SK-N-SH treated with all-trans-retinoic acid at 6 μM for 48 hours (cell line): ENCODE measurements around the gene ZKSCAN5.
A peak's percentile ranks its signal among the peaks of the same experiment; 100 is the strongest.
"Not testable (repeated sequence)": the region's sequence is repeated elsewhere in the genome, so short reads cannot be mapped to it uniquely, and the experiment has no call there.

Source experiments
- ATAC-seq: fragments of 200-7000 bp; cut with Tn5 transposase; 3 replicates; pipeline ENCODE4 v1.9.1; 2020; ENCODE audit warnings: mild to moderate bottlenecking, moderate library complexity
- ARNTL ChIP-seq: fragments of 450-650 bp; formaldehyde crosslinking; IDR thresholded peaks from 2 replicates; pipeline ENCODE4 v1.5.0; 2020; ENCODE audit warnings: low read depth, mild to moderate bottlenecking, moderate library complexity, borderline replicate concordance
- CREB5 ChIP-seq: fragments of 250-450 bp; sonication (Bioruptor Pico); IDR thresholded peaks from 2 replicates; pipeline ENCODE4 v1.5.1; 2020; ENCODE audit warnings: low read depth, mild to moderate bottlenecking, moderate library complexity
- CSDC2 ChIP-seq: fragments of 250-450 bp; sonication (Bioruptor Pico); IDR thresholded peaks from 2 replicates; pipeline ENCODE4 v1.5.0; 2020; ENCODE audit warnings: mild to moderate bottlenecking, moderate library complexity
- GLIS3 ChIP-seq: fragments of 250-450 bp; sonication (Bioruptor Pico); IDR thresholded peaks from 2 replicates; pipeline ENCODE4 v1.5.0; 2020; ENCODE audit warnings: mild to moderate bottlenecking, moderate library complexity
- ISL1 ChIP-seq: fragments of 250-450 bp; sonication (Bioruptor Pico); IDR thresholded peaks from 2 replicates; pipeline ENCODE4 v2.1.2; 2022; ENCODE audit warnings: mild to moderate bottlenecking, moderate library complexity
- PPARA ChIP-seq: fragments of 250-450 bp; sonication (Bioruptor Pico); IDR thresholded peaks from 2 replicates; pipeline ENCODE4 v1.5.0; 2020; ENCODE audit warnings: mild to moderate bottlenecking, borderline replicate concordance
- RARB ChIP-seq: fragments of 250-450 bp; sonication (Bioruptor Pico); IDR thresholded peaks from 2 replicates; pipeline ENCODE4 v1.8.0; 2021; ENCODE audit warnings: mild to moderate bottlenecking, moderate library complexity
- TCF4 ChIP-seq: fragments of 250-450 bp; sonication (Bioruptor Pico); IDR thresholded peaks from 2 replicates; pipeline ENCODE4 v1.8.0; 2021; ENCODE audit warnings: mild to moderate bottlenecking, moderate library complexity, borderline replicate concordance
- TOX ChIP-seq: fragments of 250-450 bp; sonication (Bioruptor Pico); IDR thresholded peaks from 2 replicates; pipeline ENCODE4 v1.8.0; 2021; ENCODE audit warnings: mild to moderate bottlenecking, moderate library complexity, borderline replicate concordance
- ZC3H10 ChIP-seq: fragments of 250-450 bp; sonication (Bioruptor Pico); IDR thresholded peaks from 2 replicates; pipeline ENCODE4 v1.5.1; 2021; ENCODE audit warnings: mild to moderate bottlenecking, moderate library complexity
- ZFP3 ChIP-seq: fragments of 250-450 bp; sonication (Bioruptor Pico); IDR thresholded peaks from 2 replicates; pipeline ENCODE4 v1.5.0; 2020; ENCODE audit warnings: mild to moderate bottlenecking, moderate library complexity
- ZNF70 ChIP-seq: fragments of 450-650 bp; formaldehyde crosslinking; IDR thresholded peaks from 2 replicates; pipeline ENCODE4 v1.5.0; 2020; ENCODE audit warnings: mild to moderate bottlenecking, moderate library complexity
- ZNF8 ChIP-seq: fragments of 450-650 bp; formaldehyde crosslinking; IDR thresholded peaks from 2 replicates; pipeline ENCODE4 v1.5.0; 2020; ENCODE audit warnings: mild to moderate bottlenecking, moderate library complexity
- TF ChIP-seq, protein P1 (sequence below): fragments of 250-450 bp; sonication (Bioruptor Pico); IDR thresholded peaks from 2 replicates; pipeline ENCODE4 v1.8.0; 2021; ENCODE audit warnings: low read depth, mild to moderate bottlenecking, moderate library complexity, borderline replicate concordance
- TF ChIP-seq, protein P2 (sequence below): fragments of 250-450 bp; sonication (Bioruptor Pico); IDR thresholded peaks from 2 replicates; pipeline ENCODE4 v1.5.1; 2021; ENCODE audit warnings: mild to moderate bottlenecking, moderate library complexity
- TF ChIP-seq, protein P3 (sequence below): fragments of 250-450 bp; sonication (Bioruptor Pico); IDR thresholded peaks from 2 replicates; pipeline ENCODE4 v1.5.0; 2020; ENCODE audit warnings: mild to moderate bottlenecking, moderate library complexity

The ZKSCAN5 gene

DNA sequence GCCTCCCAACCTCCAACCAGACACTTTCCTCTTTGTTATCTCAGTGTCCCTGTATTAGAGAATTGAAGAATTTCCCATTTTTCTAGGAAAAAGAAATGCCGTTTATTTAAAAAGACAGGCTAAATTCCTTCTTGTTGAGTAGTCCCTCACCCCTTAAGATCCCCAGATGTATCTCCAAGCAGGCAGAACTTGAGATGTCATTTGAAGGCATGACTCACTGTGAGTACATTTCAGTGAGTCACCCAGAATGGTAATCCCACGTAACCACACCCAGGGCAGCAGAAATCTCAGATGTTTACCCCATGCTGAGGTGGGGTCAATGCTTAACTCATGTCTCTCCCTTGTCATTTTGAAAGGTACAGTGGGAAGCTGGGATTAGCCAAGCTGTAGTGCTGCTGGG is 58.4 kb downstream of the ZKSCAN5 start (continued):
- no peak for TF ChIP-seq ZNF8
- TF ChIP-seq RARB (CRISPR knock-in tag), result peak; percentile 39; the same call in 1 of the 2 replicates
- TF ChIP-seq, all 23 proteins: peak for 6

DNA sequence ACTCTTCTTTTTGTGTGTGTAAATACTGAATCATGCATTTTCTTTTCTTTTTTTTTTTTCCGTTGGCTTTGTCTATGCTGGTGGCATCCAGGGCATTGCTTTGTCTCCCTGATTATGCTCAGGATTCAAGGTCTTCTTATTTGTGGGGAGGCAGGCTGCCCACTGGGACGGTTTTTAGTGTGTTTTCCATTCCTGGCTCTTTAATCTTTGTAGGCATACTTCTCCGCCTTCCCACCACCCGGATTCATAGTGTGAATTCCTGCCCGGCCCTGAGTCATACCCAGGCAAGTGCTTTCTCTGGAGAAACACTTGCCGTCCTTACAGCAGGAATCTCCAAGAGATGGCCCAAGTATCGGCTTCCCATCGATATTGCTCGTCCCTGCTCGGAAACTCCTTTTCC is 59.2 kb downstream of the ZKSCAN5 start:
- TF ChIP-seq ZC3H10 (CRISPR knock-in tag), result no peak
- no peak for TF ChIP-seq ARNTL (CRISPR knock-in tag)
- no peak for TF ChIP-seq TOX (CRISPR knock-in tag)
- no peak for TF ChIP-seq CREB5
- TF ChIP-seq ZFP3 (CRISPR knock-in tag), result no peak
- TF ChIP-seq, protein P1, sequence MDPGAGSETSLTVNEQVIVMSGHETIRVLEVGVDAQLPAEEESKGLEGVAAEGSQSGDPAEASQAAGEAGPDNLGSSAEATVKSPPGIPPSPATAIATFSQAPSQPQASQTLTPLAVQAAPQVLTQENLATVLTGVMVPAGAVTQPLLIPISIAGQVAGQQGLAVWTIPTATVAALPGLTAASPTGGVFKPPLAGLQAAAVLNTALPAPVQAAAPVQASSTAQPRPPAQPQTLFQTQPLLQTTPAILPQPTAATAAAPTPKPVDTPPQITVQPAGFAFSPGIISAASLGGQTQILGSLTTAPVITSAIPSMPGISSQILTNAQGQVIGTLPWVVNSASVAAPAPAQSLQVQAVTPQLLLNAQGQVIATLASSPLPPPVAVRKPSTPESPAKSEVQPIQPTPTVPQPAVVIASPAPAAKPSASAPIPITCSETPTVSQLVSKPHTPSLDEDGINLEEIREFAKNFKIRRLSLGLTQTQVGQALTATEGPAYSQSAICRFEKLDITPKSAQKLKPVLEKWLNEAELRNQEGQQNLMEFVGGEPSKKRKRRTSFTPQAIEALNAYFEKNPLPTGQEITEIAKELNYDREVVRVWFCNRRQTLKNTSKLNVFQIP (CRISPR knock-in tag), result no peak
- TF ChIP-seq, protein P2, sequence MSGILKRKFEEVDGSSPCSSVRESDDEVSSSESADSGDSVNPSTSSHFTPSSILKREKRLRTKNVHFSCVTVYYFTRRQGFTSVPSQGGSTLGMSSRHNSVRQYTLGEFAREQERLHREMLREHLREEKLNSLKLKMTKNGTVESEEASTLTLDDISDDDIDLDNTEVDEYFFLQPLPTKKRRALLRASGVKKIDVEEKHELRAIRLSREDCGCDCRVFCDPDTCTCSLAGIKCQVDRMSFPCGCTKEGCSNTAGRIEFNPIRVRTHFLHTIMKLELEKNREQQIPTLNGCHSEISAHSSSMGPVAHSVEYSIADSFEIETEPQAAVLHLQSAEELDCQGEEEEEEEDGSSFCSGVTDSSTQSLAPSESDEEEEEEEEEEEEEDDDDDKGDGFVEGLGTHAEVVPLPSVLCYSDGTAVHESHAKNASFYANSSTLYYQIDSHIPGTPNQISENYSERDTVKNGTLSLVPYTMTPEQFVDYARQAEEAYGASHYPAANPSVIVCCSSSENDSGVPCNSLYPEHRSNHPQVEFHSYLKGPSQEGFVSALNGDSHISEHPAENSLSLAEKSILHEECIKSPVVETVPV, result no peak
- no peak for TF ChIP-seq TCF4 (CRISPR knock-in tag)
- no peak for TF ChIP-seq PPARA
- TF ChIP-seq, protein P3, sequence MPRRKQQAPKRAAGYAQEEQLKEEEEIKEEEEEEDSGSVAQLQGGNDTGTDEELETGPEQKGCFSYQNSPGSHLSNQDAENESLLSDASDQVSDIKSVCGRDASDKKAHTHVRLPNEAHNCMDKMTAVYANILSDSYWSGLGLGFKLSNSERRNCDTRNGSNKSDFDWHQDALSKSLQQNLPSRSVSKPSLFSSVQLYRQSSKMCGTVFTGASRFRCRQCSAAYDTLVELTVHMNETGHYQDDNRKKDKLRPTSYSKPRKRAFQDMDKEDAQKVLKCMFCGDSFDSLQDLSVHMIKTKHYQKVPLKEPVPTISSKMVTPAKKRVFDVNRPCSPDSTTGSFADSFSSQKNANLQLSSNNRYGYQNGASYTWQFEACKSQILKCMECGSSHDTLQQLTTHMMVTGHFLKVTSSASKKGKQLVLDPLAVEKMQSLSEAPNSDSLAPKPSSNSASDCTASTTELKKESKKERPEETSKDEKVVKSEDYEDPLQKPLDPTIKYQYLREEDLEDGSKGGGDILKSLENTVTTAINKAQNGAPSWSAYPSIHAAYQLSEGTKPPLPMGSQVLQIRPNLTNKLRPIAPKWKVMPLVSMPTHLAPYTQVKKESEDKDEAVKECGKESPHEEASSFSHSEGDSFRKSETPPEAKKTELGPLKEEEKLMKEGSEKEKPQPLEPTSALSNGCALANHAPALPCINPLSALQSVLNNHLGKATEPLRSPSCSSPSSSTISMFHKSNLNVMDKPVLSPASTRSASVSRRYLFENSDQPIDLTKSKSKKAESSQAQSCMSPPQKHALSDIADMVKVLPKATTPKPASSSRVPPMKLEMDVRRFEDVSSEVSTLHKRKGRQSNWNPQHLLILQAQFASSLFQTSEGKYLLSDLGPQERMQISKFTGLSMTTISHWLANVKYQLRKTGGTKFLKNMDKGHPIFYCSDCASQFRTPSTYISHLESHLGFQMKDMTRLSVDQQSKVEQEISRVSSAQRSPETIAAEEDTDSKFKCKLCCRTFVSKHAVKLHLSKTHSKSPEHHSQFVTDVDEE (CRISPR knock-in tag), result no peak
- peak; percentile 54 for ATAC-seq

DNA sequence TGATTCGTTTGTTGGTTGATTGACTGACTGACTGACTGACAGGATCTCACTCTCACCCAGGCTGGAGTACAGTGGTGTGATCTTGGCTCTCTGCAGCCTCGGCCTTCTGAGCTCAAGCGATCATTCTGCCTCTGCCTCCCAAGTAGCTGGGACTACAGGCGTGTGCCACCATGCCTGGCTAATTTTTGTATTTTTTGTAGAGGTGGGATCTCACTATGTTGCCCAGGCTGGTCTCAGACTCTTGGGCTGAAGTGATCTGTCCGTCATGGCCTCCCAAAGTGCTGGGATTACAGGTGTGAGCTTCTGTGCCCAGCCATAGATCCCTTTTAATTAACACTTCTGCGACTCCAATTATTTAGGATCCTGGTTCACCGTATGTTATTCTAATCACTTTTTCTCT is 64.3 kb downstream of the ZKSCAN5 start:
- not testable (repeated sequence) for ATAC-seq

DNA sequence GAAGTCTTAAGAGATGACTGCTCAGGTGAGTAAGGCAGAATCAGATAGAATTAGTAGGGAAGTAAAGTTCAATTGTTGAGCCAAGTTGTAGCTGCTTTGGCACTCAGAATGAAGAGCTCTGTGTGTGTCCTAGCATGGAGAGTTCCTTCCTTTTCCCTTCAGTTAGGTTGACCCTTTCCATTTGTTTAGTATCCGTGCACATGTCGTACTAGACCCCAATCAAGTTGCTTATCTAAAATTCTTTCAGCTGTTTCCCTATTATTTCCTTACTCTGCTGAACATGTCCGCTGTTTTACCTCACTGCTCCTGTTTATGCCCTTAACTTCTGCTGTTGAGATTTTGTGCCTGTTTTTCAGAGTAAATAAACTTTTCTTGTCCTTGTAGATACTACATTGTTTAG is 67.3 kb downstream of the ZKSCAN5 start:
- TF ChIP-seq ISL1 (CRISPR knock-in tag), result no peak
- no peak for TF ChIP-seq CSDC2
- ATAC-seq, result no peak

DNA sequence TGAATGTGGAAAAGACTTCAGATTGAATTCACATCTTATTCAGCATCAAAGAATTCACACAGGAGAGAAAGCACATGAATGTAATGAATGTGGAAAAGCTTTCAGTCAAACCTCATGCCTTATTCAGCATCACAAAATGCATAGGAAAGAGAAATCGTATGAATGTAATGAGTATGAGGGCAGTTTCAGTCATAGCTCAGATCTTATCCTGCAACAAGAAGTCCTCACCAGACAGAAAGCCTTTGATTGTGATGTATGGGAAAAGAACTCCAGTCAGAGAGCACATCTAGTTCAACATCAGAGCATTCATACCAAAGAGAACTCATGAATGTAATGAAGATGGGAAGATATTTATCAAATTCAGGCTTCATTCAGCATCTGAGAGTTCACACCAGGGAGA is 68.8 kb downstream of the ZKSCAN5 start:
- no peak for ATAC-seq
- TF ChIP-seq ISL1 (CRISPR knock-in tag), result no peak
- TF ChIP-seq, all 23 proteins: peak for 0

GRCh38 chr7:99576251-99576650 is 71.8 kb downstream of the ZKSCAN5 start:
- no peak for ATAC-seq
- TF ChIP-seq PPARA, result no peak
- TF ChIP-seq ISL1 (CRISPR knock-in tag), result no peak

DNA sequence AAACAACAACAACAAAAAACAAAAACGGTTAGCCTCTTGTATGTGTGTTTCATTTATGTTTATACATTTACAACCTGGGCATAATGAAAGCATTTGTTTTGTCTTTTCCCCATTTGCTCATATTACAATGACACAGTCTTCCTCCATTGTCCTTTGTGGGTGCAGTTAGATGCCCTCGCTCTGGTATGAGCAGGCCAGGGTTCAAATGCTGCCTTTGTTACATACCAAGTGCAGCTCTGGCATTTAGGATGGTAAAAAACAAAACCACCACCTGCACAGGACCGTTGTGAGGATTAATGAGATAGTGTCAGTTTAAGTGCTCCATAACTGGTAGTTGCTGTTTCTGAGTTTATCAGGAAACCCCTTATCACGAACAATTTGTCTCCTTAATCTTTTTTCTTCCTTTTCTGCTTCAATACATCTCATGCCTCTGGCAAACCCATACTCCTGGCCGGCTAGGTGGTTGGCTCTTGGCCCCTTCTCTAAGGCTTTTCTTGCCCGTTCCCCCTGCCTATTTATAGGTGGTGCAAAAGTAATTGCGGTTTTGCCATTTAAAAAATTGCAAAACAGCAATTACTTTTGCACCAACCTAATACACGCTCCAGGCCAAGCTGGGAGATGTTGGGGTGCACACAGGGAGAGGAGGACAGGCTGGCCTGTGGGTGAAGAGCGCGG is 75.0 kb downstream of the ZKSCAN5 start:
- TF ChIP-seq, protein P2, result no peak
- no peak for TF ChIP-seq GLIS3 (CRISPR knock-in tag)
- no peak for TF ChIP-seq ZNF70 (CRISPR knock-in tag)
- ATAC-seq, result no peak
